22Rv1 (cell line): Measurements from ENCODE around the gene TMEM151B.
"Not testable (repeated sequence)": the region's sequence is repeated elsewhere in the genome, so short reads cannot be mapped to it uniquely, and the experiment has no call there.

Experiments
- H3K27ac ChIP-seq: fragments of 450-650 bp; 2 replicates; pipeline ENCODE4 v1.5.1; 2017
- ZFX ChIP-seq: fragments of 450-650 bp; IDR thresholded peaks from 2 replicates; pipeline ENCODE4 v1.6.1; 2017; ENCODE audit warnings: antibody characterized with exemption, borderline replicate concordance
- TF ChIP-seq, protein P1 (sequence below): fragments of 450-650 bp; IDR thresholded peaks from 2 replicates; pipeline ENCODE4 v1.5.1; 2017; ENCODE audit warnings: mild to moderate bottlenecking

TMEM151B gene

DNA sequence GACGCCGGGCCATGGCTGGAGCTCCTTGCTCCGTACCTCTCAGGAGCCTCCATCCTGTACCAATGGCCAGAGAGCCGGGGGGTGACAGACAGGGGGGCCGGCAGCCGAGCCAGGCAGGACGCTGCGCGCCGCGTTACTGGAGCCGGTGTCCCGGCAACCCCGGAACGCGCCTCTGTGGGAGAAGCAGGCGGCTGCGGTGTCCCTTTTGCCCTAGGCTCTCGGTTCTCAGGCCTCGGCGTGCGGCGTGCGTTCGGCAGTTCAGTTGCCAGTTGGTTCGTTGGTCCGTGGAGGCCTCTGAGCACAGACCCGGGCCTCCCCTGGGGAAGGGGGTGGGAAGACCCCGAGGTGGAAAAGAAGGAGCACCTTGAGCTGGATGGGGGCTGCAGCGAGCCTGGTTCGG is 72.2 kb downstream of the TMEM151B start, which contains the start of gene SPATS1:
SPATS1 (plus strand) TSS at position 162 of the 400 bp plus-strand sequence. CDS start 446 bp downstream, outside the sequence.
- TF ChIP-seq, protein P1, sequence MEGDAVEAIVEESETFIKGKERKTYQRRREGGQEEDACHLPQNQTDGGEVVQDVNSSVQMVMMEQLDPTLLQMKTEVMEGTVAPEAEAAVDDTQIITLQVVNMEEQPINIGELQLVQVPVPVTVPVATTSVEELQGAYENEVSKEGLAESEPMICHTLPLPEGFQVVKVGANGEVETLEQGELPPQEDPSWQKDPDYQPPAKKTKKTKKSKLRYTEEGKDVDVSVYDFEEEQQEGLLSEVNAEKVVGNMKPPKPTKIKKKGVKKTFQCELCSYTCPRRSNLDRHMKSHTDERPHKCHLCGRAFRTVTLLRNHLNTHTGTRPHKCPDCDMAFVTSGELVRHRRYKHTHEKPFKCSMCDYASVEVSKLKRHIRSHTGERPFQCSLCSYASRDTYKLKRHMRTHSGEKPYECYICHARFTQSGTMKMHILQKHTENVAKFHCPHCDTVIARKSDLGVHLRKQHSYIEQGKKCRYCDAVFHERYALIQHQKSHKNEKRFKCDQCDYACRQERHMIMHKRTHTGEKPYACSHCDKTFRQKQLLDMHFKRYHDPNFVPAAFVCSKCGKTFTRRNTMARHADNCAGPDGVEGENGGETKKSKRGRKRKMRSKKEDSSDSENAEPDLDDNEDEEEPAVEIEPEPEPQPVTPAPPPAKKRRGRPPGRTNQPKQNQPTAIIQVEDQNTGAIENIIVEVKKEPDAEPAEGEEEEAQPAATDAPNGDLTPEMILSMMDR, result no peak
- TF ChIP-seq ZFX, result no peak
- H3K27ac ChIP-seq, result no peak within 1 kb of the TSS

- not testable (repeated sequence) for H3K27ac ChIP-seq
These were observed 76.6 kb downstream of the TMEM151B start for GRCh38 chr6:44346818-44347217.

DNA sequence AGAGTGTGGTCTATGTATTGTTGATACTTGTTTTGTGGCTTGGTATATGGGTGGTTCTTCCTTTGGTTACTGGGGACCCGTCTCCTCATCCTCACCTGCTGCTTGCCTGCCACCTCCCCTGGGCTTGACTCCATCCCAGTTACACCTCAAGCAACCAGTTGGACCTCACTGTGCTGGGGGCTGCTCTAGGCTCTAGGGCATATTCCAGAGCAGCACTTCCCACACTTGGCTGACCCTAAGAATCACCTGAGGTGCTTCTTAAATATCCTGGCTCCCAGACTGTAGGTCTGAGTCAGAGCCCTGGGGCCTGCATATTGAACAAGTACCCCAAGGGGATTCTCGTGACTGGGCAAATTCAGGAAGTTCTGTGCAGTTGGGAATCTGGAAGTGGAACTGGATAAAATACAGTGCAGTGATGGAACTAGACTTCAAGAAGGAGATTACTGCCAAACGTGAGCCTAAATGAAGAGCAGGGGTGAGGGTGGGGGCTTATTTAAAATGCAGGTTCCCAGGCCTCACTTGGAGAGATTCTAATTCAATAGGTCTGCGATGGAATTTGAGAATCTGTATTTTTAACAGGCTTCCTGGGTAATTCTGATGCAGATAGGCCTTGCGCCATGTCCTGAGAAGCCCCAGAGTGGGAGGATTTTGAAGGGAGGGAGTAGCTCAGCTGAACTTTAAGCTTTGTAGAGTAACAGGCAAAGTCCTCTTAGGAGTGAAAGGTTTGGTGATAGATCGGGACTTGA is 79.8 kb downstream of the TMEM151B start:
- H3K27ac ChIP-seq, result no peak overlapping the region
- TF ChIP-seq, protein P1, result no peak
- TF ChIP-seq ZFX, result no peak

DNA sequence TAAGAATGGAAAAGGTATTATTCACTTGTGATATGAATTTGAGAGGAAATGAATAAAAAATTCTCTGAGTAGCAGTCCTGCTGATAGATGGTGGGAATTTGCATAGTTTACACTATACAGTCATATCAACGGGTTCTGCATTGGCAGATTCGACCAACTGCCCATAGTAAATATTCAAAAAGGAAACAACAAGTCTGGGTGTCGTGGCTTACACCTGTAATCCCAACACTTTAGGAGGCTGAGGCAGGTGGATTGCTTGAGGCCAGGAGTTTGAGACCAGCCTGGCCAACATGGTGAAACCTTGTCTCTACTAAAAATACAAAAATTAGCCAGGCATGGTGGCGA is 80.4 kb downstream of the TMEM151B start:
- not testable (repeated sequence) for H3K27ac ChIP-seq

- no peak for TF ChIP-seq ZFX
- no peak overlapping the region for H3K27ac ChIP-seq
These were observed 82.0 kb downstream of the TMEM151B start for GRCh38 chr6:44352259-44352658.

- no peak overlapping the region for H3K27ac ChIP-seq
- TF ChIP-seq ZFX, result no peak
- TF ChIP-seq, protein P1, result no peak
These were observed 83.1 kb downstream of the TMEM151B start for GRCh38 chr6:44353336-44353735.

GRCh38 chr6:44355640-44356039 is 85.4 kb downstream of the TMEM151B start:
- TF ChIP-seq ZFX, result no peak
- TF ChIP-seq, protein P1, result no peak
- no peak overlapping the region for H3K27ac ChIP-seq

GRCh38 chr6:44356487-44356886 is 86.2 kb downstream of the TMEM151B start:
- no peak overlapping the region for H3K27ac ChIP-seq
- TF ChIP-seq, protein P1, result no peak
- no peak for TF ChIP-seq ZFX
